A549 (cell line): Measurements from ENCODE around the gene NALCN.

Experiments
- CBX8 ChIP-seq: fragments of 200-600 bp; sonication (generic); IDR thresholded peaks from 2 replicates; pipeline ENCODE4 v1.6.1; 2016
- CHD4 ChIP-seq: fragments of 200-600 bp; sonication (generic); IDR thresholded peaks from 2 replicates; pipeline ENCODE4 v1.6.1; 2016; ENCODE audit warnings: antibody characterized with exemption, mild to moderate bottlenecking, borderline replicate concordance
- CTCF ChIP-seq: fragments of >200 bp; sonication (Bioruptor Twin); formaldehyde crosslinking; IDR thresholded peaks from 3 replicates; pipeline ENCODE4 v1.5.1; 2016
- MAFK ChIP-seq: fragments of 450-650 bp; IDR thresholded peaks from 2 replicates; pipeline ENCODE4 v1.6.1; 2014; ENCODE audit not compliant: partially characterized antibody
- MAX ChIP-seq: IDR thresholded peaks from 2 replicates; pipeline ENCODE4 v1.6.1; 2012
- POLR2A ChIP-seq: IDR thresholded peaks from 2 replicates; pipeline ENCODE4 v1.6.1; 2012; ENCODE audit warnings: mild to moderate bottlenecking, low read length
- REST ChIP-seq: fragments of 200-600 bp; sonication (generic); IDR thresholded peaks from 2 replicates; pipeline ENCODE4 v1.6.1; 2016; ENCODE audit warnings: antibody characterized with exemption, mild to moderate bottlenecking, moderate library complexity
- RNF2 ChIP-seq: fragments of 200-600 bp; sonication (generic); IDR thresholded peaks from 2 replicates; pipeline ENCODE4 v1.6.1; 2016; ENCODE audit warnings: low read depth, mild to moderate bottlenecking, antibody characterized with exemption, moderate library complexity, borderline replicate concordance
- TF ChIP-seq, protein P1 (sequence below): fragments of 150-350 bp; IDR thresholded peaks from 2 replicates; pipeline ENCODE4 v1.6.1; 2014; ENCODE audit warnings: low read depth, mild to moderate bottlenecking, low read length

- TF ChIP-seq CTCF (no peak), RNF2 (no peak), POLR2A (no peak), MAFK (no peak), CBX8 (no peak), CHD4 (no peak), MAX (no peak), REST (no peak)
- TF ChIP-seq, protein P1, sequence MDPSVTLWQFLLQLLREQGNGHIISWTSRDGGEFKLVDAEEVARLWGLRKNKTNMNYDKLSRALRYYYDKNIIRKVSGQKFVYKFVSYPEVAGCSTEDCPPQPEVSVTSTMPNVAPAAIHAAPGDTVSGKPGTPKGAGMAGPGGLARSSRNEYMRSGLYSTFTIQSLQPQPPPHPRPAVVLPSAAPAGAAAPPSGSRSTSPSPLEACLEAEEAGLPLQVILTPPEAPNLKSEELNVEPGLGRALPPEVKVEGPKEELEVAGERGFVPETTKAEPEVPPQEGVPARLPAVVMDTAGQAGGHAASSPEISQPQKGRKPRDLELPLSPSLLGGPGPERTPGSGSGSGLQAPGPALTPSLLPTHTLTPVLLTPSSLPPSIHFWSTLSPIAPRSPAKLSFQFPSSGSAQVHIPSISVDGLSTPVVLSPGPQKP: no peak
Observed at GRCh38 chr13:101202590-101202989, 213.7 kb downstream of the NALCN start.
